ENCODE data around the gene ZNF143.

DNA sequence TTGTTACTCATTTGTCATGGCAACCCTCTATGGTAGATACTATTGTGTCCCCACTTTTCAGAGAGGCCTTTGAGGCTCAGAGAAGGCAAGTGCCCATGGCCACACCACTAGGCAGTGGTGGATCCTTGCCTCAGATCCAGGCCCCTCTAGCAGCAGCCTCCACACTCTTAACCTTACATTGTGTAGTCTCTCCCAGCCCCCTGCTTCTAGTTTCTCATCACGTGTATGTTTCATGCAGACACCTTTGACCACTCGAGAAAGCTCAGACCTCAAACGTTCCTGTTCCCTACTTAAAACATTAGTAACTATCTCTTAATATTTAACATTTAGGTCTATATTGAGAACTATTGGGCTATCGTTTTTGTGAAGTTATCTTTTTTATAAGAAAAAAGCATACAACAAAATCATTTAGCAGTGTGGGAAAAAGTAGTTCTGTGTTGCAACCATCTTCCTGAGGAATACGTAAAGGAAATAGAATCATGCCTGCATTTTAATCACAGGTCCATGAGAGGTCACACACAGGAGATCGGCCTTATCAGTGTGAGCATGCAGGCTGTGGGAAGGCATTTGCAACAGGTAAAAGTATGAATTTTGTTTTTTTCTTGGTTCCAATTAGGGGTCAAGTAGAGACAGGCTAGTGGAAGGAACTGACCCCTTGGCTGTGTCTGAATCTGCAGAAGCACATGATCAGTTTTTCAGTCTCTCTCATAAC lies 35.1 kb downstream of the ZNF143 start:
- TF ChIP-seq MAFK (IDR thresholded peaks at IDR 0.05; ENCODE audit: low read depth, low read length) (no peak), POLR2A (IDR thresholded peaks at IDR 0.05; ENCODE audit: low read depth, low read length) (no peak), MAZ (IDR thresholded peaks at IDR 0.05; ENCODE audit: borderline replicate concordance, low read depth, low read length) (no peak), RAD21 (IDR thresholded peaks at IDR 0.05; ENCODE audit: low read length) (no peak), RFX5 (IDR thresholded peaks at IDR 0.05; ENCODE audit: low read depth, low read length) (no peak), MXI1 (IDR thresholded peaks at IDR 0.05; ENCODE audit: borderline replicate concordance, low read depth, low read length) (no peak)
- TF ChIP-seq, protein P1, sequence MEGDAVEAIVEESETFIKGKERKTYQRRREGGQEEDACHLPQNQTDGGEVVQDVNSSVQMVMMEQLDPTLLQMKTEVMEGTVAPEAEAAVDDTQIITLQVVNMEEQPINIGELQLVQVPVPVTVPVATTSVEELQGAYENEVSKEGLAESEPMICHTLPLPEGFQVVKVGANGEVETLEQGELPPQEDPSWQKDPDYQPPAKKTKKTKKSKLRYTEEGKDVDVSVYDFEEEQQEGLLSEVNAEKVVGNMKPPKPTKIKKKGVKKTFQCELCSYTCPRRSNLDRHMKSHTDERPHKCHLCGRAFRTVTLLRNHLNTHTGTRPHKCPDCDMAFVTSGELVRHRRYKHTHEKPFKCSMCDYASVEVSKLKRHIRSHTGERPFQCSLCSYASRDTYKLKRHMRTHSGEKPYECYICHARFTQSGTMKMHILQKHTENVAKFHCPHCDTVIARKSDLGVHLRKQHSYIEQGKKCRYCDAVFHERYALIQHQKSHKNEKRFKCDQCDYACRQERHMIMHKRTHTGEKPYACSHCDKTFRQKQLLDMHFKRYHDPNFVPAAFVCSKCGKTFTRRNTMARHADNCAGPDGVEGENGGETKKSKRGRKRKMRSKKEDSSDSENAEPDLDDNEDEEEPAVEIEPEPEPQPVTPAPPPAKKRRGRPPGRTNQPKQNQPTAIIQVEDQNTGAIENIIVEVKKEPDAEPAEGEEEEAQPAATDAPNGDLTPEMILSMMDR (conservative IDR thresholded peaks at IDR 0.05; ENCODE audit: low read depth, low read length) = no peak
